HUDEP-2 (cell line): ENCODE measurements around the gene GAS7.
A peak's percentile ranks its signal among the peaks of the same experiment; 100 is the strongest.
"Not testable (repeated sequence)": the region's sequence is repeated elsewhere in the genome, so short reads cannot be mapped to it uniquely, and the experiment has no call there.

Experiments used
- DNase-seq, 76 experiments: peaks; one replicate each; lab custom pipeline; 2025; ENCODE audit not compliant: unreplicated experiment in 76 of 76; lab: John Stamatoyannopoulos, UW

GAS7 gene

DNA sequence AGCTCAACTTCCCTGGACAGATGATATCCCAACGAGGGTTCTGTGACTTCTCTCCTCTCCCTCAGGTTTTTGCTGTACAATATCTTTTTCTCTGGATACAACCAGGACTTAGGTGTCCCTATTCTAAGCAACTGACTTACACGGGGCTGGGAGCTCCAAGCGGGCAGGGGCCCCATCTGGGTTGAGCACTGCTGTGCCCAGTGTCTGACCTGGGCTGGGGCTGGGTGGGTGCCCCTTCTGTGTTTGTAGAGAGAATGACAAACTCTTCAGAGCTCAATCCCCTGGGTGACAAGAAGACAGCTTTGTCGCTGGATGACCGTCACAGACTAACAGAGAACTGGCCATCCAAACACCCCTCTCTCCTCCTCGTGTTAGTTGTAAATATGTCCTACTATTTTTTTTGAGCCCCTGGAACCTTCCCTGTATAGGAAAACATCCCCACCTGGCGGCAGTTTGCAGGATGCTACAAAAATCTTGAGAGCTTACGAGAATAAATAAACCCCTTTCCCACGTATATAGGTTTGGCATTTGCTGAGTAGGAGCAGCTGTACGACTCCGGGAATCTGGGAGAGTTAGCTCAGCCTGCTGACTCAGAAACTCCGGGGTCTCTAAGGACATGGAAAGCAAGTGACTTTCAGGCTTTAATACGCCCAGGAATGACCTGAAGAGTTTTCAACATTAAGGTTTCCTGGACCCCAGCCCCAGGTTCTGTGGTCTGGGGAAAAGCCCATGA is 269.6 kb downstream of the GAS7 start:
- peak in 1 of 76 experiments; percentile 1 for DNase-seq

DNA sequence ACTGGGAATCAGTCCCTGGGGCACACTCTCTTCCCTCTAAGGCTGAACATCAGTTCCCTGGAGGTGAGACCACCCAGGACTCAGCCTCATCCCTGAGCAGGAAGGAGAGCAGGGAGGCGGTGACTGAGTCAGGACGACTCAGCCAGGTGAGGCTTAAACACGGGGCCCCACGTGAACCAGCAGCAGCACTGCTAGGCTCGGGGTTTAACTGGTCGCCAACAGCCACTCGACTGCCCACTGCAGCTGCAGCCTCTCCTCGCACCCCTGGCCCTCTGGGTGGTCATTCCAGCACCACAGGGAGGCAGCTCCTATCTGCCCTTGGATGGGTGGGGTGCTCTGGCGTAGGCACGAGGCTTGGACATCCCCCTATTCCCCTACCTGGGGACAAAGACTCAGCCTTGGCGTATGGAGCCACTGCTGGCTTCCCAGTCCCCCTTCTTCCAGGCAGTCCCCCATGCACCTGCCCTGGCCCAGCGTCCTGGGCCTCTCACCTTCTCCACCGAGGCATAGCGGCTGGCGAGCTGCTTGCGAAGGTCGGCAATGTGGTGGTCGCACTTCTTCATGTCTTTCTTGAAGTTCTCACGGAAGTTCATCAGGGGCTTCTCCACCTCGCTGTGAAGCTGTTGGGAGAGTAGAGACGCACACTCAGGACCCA is 272.1 kb downstream of the GAS7 start:
- DNase-seq = no peak

DNA sequence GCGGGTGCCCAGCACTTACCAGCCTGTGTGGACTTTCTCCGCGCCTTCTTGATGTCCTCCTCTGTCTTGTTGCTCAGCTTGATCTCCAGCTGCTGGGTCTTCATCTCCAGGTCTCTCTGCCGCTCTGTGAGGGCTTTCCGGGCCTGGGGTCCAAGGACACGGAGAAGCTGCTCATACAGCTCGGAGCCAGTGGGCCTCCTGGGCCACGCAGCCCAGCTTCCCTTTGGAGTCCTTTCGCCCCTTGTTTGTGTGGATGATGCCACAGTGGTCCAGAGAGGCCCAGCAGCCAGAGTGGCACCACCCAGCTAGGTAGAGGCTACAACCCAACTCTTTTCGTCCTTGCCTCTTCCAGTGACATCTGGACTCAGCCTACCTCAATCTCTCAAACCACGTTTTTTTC is 272.9 kb downstream of the GAS7 start:
- no peak for DNase-seq

DNA sequence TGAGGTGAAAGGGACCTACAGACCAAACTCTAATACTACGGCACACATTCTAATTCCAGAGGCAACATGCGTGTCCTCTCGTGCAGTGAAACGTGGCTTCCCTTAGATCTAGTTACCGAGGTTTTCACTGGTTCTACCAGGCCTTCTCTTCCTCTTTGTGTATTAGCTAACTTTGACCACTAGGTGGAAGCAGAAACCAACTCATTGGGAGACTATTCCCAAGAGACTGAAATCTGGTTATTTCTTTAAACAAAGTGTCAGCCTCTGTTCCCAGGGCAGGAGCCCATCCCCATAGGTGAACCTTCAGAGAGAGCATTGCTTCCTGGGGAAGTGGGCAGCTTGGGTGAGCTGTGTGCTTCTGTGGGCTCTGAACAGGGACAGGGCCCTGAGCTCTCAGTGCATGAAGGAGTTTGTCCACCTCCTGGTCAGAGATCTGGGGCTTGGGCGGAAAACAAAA is 273.6 kb downstream of the GAS7 start:
- DNase-seq = peak in 32 of 76 experiments; percentile 3 to 56 (median 29)

- no peak for DNase-seq
Observed at GRCh38 chr17:9922012-9922848, 276.2 kb downstream of the GAS7 start.

GRCh38 chr17:9921216-9921615 is 277.2 kb downstream of the GAS7 start:
- not testable (repeated sequence) for DNase-seq

DNA sequence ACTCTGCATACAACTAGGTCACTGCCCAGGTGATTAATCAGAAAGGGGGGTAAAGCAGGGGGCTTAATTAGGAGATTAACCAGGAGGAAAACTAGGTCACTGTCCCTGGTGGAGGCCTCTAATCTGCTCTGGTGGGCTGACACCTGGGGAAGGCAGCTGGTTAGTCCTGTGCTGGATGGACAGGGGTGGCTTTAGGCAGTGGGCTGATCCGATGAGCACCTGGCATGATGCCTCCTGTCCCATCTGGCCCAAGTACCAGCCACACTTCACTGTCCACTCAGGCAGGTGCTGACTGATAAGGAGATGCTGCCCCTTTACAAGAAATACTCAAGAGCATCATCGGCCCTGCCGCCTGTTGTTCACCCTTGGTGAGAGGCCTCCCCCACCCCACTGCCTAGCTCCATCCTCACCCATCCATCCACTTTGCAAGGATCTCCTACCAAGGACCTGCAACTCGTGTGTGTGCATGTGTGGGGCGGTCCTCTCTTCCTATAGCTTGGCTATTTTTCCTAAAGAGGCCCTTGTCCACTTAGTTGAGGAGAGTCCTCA is 279.5 kb downstream of the GAS7 start:
- no peak for DNase-seq

DNA sequence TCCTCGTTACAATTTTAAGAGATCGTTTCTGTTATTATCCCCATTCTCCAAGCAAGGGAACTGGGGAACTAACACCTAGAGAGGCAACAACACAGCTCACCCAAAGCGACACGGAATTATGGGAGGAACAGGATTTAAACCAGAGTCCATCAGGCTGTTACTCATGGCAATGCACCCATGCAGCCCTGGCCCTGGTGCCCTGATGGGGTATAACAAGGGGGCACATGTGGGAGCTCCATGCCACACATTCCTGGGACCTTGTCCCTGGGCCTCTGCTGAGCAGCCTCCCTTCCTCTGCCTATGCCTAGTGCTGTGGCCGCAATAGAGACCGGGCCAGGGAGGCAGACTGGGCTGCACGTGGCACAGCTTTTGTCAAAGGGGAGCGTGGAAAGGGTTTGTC is 280.1 kb downstream of the GAS7 start:
- no peak for DNase-seq

- DNase-seq = no peak
Observed at GRCh38 chr17:9917801-9918200, 280.6 kb downstream of the GAS7 start.

- no peak for DNase-seq
Observed at GRCh38 chr17:9917131-9917530, 281.3 kb downstream of the GAS7 start.

GRCh38 chr17:9916108-9916507 is 282.3 kb downstream of the GAS7 start:
- DNase-seq = no peak

- no peak for DNase-seq
Observed at GRCh38 chr17:9913476-9913875, 284.9 kb downstream of the GAS7 start.

DNA sequence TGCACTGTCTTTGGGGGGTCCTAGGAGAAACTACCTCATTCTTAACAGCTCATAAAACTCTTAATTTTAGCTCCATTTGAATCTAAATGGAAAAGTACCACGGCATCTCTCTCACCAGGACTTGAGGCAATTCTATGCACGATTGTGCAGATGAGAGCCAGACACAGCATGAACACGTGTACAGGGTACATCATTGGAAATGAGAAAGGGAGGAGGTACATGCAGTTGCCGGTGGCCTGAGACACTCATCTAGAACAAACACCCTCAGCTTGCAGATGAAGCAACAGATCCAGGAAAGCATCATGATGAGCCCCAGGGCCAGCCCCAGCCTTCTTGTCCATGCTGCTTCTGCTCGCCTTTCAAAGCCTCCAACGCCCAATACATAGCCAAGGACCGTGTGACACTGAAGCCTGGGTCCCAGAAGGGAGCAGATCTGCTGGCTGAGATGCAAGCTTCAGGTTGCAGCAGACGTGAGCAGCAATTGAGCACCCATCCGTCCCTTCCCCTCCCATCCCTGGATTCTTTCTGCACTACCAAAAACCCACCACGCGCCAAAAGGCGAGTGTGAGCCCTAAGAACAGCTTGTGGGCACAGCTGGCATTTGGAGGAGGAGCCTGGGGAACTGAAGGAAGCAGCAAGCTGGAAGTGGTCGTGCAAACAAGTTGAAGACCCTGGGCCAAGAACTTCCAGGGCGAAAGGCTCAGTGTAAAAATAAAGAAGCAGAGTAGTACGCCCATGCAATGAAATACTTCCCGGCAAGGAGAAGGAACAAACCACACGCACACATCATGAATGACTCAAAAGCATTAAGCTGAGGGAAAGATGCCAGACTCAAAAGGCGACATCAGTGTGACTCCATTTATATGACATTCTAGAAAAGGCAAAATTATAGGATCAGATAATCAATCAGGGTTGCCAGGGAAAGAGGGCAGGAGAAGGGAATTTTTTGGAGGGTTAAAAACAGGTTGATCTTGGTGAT is 286.0 kb downstream of the GAS7 start:
- no peak for DNase-seq

GRCh38 chr17:9911089-9911488 is 287.3 kb downstream of the GAS7 start:
- DNase-seq = no peak

DNA sequence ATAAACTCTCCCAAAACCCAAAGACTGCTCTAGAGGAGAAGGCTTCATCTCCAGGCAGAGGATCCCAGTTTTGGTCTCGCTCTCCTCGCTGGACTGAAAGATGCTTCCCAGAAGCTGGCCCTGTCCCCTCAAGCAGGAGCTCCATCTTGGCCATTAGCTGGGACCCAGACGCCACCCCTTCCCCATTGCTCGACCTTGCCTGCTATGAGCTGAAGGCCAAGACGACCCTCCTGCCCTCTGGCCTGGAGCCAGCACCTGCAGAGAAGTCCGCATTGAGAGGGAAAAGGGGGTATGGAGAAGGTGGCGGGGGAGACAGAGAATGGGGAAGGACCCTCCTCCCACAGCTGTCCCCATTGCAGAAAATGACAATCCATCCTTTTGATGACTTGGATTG is 289.8 kb downstream of the GAS7 start:
- no peak for DNase-seq

- no peak for DNase-seq
Observed at GRCh38 chr17:9907883-9908648, 290.3 kb downstream of the GAS7 start.

GRCh38 chr17:9907131-9907530 is 291.3 kb downstream of the GAS7 start:
- no peak for DNase-seq

DNA sequence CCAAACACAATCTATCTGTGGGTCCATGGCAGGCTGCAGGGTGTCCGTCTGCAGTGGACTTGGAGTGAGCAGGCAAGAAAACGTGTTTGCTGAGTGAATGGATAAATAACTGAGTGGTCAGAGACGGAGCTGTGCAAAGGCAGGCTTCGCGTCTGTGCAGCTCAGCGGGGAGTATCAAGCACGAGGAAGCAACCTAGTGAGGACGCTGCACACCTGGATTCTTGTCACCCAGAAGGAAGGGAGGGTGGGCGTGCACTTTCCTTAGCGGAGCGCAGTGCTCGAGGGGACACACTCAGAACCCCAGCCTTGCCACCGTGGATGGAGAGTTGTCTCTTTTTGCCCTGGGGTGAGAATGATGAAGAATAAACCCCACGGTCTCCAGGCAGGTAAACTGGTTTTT is 291.8 kb downstream of the GAS7 start:
- DNase-seq = no peak

DNA sequence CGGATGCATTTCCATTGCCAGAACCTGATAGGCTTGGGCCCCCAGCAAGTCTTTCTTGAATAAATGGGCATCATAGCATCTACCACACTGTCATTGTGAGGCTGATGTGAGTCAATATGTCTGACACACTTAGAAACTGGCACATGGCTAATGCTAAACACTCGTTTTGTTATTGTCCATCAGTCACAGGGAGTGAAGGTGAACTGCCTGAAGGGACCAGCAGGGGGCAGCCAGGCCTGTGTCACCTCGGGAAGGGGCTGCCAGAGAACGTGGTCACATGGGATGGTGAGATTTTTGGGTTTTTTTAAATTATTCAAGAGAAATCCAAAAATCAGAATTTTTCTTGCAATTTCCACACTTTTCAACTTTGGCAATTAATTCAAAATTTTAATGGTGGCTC is 292.5 kb downstream of the GAS7 start:
- DNase-seq = peak in 15 of 76 experiments; percentile 0 to 35 (median 13)
